Thoracic aorta (tissue), 2 donors: ENCODE results near the gene PLCXD1. TPM values are rescaled to one million over a fixed set of nuclear protein-coding genes. Genes with fewer than 3 reads are reported as not detected.

Experiments
- ATAC-seq: fragments of 150-250 bp; one replicate; pipeline ENCODE4 v1.8.0; 2017; ENCODE audit warnings: low read depth; ENCODE audit not compliant: insufficient number of reproducible peaks, low FRiP score
- DNase-seq: peaks from one replicate; pipeline ENCODE4 v3.0.0-alpha.2; 2020; ENCODE audit warnings: low spot score
- H3K27ac ChIP-seq, 2 donors: fragments of 200-600 bp; sonication (generic); 1 replicate in 1 of 2; 2 replicates in 1 of 2; pipeline ENCODE4 v1.5.1; 2016; ENCODE audit warnings: mild to moderate bottlenecking in 2 of 2, moderate library complexity in 2 of 2
- H3K27me3 ChIP-seq: fragments of 200-600 bp; sonication (generic); replicated peaks from 2 replicates; pipeline ENCODE4 v1.6.0; 2016; ENCODE audit warnings: mild to moderate bottlenecking; ENCODE audit not compliant: insufficient read depth
- H3K36me3 ChIP-seq: fragments of 200-600 bp; sonication (generic); one replicate; pipeline ENCODE4 v1.5.1; 2016
- H3K4me1 ChIP-seq, 2 donors: fragments of 200-600 bp; sonication (generic); 1 replicate in 1 of 2; 2 replicates in 1 of 2; pipeline versions ENCODE4 v1.5.1 to v1.6.0; 2016; ENCODE audit warnings: low read depth in 2 of 2, mild to moderate bottlenecking in 1 of 2; ENCODE audit not compliant: control insufficient read depth in 1 of 2
- H3K4me3 ChIP-seq: fragments of 200-600 bp; sonication (generic); 2 replicates; pipeline ENCODE4 v1.5.1; 2016; ENCODE audit warnings: mild to moderate bottlenecking
- H3K9me3 ChIP-seq: fragments of 200-600 bp; sonication (generic); 2 replicates; pipeline ENCODE4 v1.5.1; 2016
- CTCF ChIP-seq: fragments of 200-600 bp; sonication (generic); IDR thresholded peaks from one replicate; pipeline ENCODE4 v1.5.1; 2019; ENCODE audit warnings: antibody characterized with exemption
- total RNA-seq, 2 donors: library from RNA; depleted of rRNA; stranded (reverse); fragments of >200 nt; gene quantifications; one replicate each; pipeline versions ENCODE4 v1.1.0 to v1.2.3, GENCODE V29; 2016

Gene PLCXD1
- total RNA-seq, 2 donors from 2014 or later: 14.5 to 29.0 TPM

GRCh38 chrX:347351-348117, 66.4 kb downstream of the PLCXD1 start:
- peaks cover 2% of the 10 kb centered on the region for H3K36me3 ChIP-seq
- ATAC-seq: no peak
- no peaks in the 10 kb centered on the region for H3K9me3 ChIP-seq

DNA sequence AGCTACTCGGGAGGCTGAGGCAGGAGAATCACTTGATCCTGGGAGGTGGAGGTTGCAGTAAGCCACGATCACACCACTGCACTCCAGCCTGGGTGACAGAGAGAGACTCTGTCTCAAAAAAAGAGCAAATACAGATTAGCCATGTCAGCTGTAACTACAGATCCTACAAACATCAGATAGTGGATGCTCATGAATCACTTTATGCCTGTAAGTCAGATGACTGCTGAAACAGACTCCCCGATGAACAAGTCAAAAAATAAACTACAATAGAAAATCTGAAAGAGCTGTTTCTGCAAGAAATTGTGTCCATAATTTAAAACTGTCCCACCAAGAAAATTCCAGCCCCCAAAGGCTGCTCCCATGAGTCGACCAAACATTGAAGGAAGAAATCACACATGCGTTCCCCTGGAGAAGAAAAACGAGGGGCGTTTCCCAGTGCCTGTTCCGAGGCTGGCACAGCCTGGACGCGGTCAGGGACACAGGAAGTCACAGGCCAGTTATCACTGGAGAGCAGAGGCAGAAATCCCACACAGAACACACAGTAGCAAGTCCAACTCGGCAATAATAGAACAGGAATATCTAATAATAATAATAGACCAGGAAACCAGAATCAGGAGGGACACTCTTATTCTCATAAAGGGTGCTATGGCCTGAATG, 67.4 kb downstream of the PLCXD1 start:
- TF ChIP-seq CTCF: no peak
- DNase-seq (no peak), ATAC-seq (no peak)
- Histone ChIP-seq H3K9me3 (no peaks in the 10 kb centered on the region), H3K4me3 (no peak overlapping the region), H3K27me3 (no peaks in the 10 kb centered on the region), H3K4me1 (no peaks in the 10 kb centered on the region), H3K36me3 (peaks cover 3% of the 10 kb centered on the region), H3K27ac (no peak overlapping the region)

More at GRCh38 chrX:347351-348117, 66.4 kb downstream of the PLCXD1 start:
- no peak for DNase-seq
- no peak for TF ChIP-seq CTCF
- H3K4me1 ChIP-seq: no peaks in the 10 kb centered on the region
- H3K27ac ChIP-seq: no peak overlapping the region
- H3K27me3 ChIP-seq: no peaks in the 10 kb centered on the region
- H3K4me3 ChIP-seq: no peak overlapping the region

DNA sequence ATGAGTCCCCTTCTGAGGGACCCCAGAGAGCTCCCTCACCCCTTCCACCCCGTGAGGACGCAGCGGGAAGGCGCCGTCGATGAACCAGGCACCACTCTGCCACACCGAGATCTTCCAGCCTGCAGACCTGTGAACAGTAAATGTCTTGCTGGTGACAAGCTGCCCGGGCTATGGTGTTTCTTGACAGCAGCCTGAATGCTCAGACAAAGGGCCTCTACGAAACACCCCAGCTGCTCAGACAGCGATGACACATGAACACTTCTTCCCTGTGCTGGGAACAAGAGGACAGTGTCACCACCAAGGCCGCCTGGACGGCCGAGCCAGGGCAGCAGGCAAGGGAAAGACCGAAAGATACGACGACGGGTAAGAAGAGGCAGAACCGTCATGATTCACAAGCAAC, 68.0 kb downstream of the PLCXD1 start:
- H3K27me3 ChIP-seq: no peaks in the 10 kb centered on the region
- H3K4me1 ChIP-seq: no peaks in the 10 kb centered on the region
- H3K4me3 ChIP-seq: no peak overlapping the region
- peaks cover 3% of the 10 kb centered on the region for H3K36me3 ChIP-seq
- ATAC-seq: no peak
- no peak for TF ChIP-seq CTCF
- DNase-seq: no peak
- H3K27ac ChIP-seq: no peak overlapping the region
- no peaks in the 10 kb centered on the region for H3K9me3 ChIP-seq

GRCh38 chrX:349702-350101, 68.5 kb downstream of the PLCXD1 start:
- peaks cover 3% of the 10 kb centered on the region for H3K36me3 ChIP-seq
- DNase-seq (no peak), ATAC-seq (no peak)
- no peaks in the 10 kb centered on the region for H3K4me1 ChIP-seq
- no peaks in the 10 kb centered on the region for H3K9me3 ChIP-seq
- H3K27ac ChIP-seq: no peak overlapping the region
- H3K27me3 ChIP-seq: no peaks in the 10 kb centered on the region
- H3K4me3 ChIP-seq: no peak overlapping the region
- no peak for TF ChIP-seq CTCF

GRCh38 chrX:350148-350533, 69.0 kb downstream of the PLCXD1 start:
- no peaks in the 10 kb centered on the region for H3K9me3 ChIP-seq
- no peak for ATAC-seq

More at GRCh38 chrX:350148-350533, 69.0 kb downstream of the PLCXD1 start:
- TF ChIP-seq CTCF: no peak
- H3K4me1 ChIP-seq: no peaks in the 10 kb centered on the region
- no peak overlapping the region for H3K4me3 ChIP-seq
- H3K27me3 ChIP-seq: no peaks in the 10 kb centered on the region
- no peak for DNase-seq
- H3K27ac ChIP-seq: no peak overlapping the region
- peaks cover 3% of the 10 kb centered on the region for H3K36me3 ChIP-seq
